GM19193 (cell line): ENCODE results near the gene RAPGEF5.

Experiments used
- POLR2A ChIP-seq: IDR thresholded peaks from 4 replicates; pipeline ENCODE4 v1.6.1; 2011; ENCODE audit not compliant: insufficient read depth, insufficient read length; ENCODE audit errors: extremely low read depth

Gene RAPGEF5

GRCh38 chr7:22356701-22357310, at the start of gene RAPGEF5:
RAPGEF5 (minus strand) TSS chr7:22357154; CDS start chr7:22357060, 94 bp downstream.
- peak; percentile 57 for TF ChIP-seq POLR2A

- no peak for TF ChIP-seq POLR2A
Observed at GRCh38 chr7:22406715-22407114, 49.8 kb upstream of the RAPGEF5 start.

- TF ChIP-seq POLR2A: no peak
Observed at GRCh38 chr7:22404421-22405023, 47.6 kb upstream of the RAPGEF5 start.

GRCh38 chr7:22403344-22403743, 46.4 kb upstream of the RAPGEF5 start:
- TF ChIP-seq POLR2A: no peak

GRCh38 chr7:22402250-22402649, 45.3 kb upstream of the RAPGEF5 start:
- TF ChIP-seq POLR2A: no peak

- TF ChIP-seq POLR2A: no peak
Observed at GRCh38 chr7:22400936-22401553, 44.1 kb upstream of the RAPGEF5 start.

GRCh38 chr7:22400150-22400814, 43.3 kb upstream of the RAPGEF5 start:
- TF ChIP-seq POLR2A: no peak

GRCh38 chr7:22399546-22399945, 42.6 kb upstream of the RAPGEF5 start:
- TF ChIP-seq POLR2A: no peak

GRCh38 chr7:22399091-22399490, 42.1 kb upstream of the RAPGEF5 start:
- TF ChIP-seq POLR2A: no peak

- TF ChIP-seq POLR2A: no peak
Observed at GRCh38 chr7:22397981-22398380, 41.0 kb upstream of the RAPGEF5 start.

- no peak for TF ChIP-seq POLR2A
Observed at GRCh38 chr7:22395222-22395621, 38.3 kb upstream of the RAPGEF5 start.

GRCh38 chr7:22394739-22395138, 37.8 kb upstream of the RAPGEF5 start:
- TF ChIP-seq POLR2A: no peak

- TF ChIP-seq POLR2A: no peak
Observed at GRCh38 chr7:22393913-22394729, 37.2 kb upstream of the RAPGEF5 start.

GRCh38 chr7:22390516-22390915, 33.6 kb upstream of the RAPGEF5 start:
- TF ChIP-seq POLR2A: no peak

- TF ChIP-seq POLR2A: no peak
Observed at GRCh38 chr7:22389892-22390291, 32.9 kb upstream of the RAPGEF5 start.
